A549 treated with AZD2906 at 1 μM for 4 hours (cell line): ENCODE data around the gene LRCH2. TPM values are rescaled to one million over a fixed set of nuclear protein-coding genes. Genes with fewer than 3 reads are reported as not detected.

Experiments
- total RNA-seq: library from RNA; stranded (reverse); fragments of 200-300 nt; extraction: Qiagen RNA extraction; gene quantifications from 5 replicates; pipeline ENCODE4 v1.2.3, GENCODE V29; 2022

Gene LRCH2, protein sequence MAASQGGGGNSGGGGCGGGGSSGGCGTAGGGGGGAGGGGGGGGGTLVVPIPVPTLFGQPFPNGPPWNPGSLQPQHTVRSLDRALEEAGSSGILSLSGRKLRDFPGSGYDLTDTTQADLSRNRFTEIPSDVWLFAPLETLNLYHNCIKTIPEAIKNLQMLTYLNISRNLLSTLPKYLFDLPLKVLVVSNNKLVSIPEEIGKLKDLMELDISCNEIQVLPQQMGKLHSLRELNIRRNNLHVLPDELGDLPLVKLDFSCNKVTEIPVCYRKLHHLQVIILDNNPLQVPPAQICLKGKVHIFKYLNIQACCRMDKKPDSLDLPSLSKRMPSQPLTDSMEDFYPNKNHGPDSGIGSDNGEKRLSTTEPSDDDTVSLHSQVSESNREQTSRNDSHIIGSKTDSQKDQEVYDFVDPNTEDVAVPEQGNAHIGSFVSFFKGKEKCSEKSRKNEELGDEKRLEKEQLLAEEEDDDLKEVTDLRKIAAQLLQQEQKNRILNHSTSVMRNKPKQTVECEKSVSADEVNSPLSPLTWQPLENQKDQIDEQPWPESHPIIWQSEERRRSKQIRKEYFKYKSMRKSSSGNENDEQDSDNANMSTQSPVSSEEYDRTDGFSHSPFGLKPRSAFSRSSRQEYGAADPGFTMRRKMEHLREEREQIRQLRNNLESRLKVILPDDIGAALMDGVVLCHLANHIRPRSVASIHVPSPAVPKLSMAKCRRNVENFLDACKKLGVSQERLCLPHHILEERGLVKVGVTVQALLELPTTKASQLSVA
- 0.01 to 0.03 TPM (median 0.02 TPM) in 3 of 5 replicates, not detected in the others for total RNA-seq

DNA sequence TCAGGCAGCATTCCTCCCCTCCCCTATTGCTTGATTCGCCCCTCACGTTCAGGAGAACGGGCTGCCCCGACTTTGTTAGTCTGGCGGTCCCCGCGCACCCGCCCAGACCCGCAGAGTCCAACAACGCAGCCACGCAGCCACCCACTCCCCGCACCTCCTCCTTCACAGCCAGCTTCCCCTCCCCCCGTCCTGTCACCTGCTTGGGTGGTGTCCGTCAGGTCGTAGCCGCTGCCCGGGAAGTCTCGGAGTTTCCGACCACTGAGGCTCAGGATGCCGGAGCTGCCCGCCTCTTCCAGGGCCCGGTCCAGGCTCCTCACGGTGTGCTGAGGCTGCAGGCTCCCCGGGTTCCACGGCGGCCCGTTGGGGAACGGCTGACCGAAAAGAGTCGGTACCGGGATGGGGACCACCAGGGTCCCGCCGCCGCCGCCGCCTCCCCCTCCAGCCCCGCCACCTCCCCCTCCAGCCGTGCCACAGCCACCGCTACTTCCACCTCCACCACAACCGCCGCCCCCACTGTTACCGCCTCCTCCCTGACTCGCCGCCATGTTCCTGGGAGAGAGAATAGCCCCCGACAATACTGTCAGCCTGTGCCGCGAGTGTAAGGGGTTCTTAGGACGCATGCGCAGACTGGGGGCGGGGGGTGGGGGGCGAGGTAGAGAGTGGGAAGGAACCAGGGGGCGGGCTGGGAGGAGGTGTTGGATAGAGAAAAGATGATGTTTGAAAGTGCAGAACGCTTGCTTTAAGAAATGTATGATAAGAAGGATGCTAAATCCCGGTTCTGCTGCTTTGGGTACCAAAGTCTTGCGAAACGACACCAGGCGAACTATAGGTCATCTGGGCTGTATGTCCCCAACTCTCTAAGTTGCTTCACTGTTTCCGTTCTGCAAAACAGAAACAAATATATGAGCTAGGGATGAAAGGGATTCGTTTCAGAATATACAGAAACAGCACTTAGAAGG lies at the start of gene LRCH2:
Gene LRCH2, minus strand, starts transcription at position 600 of the 959 bp plus-strand sequence. Its CDS starts 55 bp downstream, at position 545.

DNA sequence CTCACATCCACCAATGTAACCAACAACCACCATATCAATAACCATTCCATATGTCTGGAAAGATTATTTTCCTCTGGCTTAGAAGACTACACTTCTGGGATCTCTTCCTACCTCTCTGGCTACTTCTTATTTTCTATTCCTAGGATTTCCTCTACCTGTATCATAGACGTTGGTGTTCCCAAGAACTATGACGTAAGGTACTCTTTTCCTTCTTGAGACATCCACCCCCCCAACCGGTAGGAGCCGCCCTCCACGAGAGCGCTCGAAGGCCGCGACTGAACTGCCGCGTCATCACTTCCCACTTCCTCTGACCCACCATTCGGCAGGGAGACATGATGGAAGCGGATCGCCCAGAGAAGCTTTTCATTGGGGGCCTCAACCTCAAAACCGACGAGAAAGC lies 44.8 kb downstream of the LRCH2 start, which contains the start of gene RBMXL3:
Gene RBMXL3, plus strand, starts transcription at position 301 of the 400 bp plus-strand sequence. Its CDS starts 32 bp downstream, at position 333.

Other genes with a start within 250 kb of the LRCH2 start
- 0.08 to 0.10 TPM (median 0.09 TPM) in 3 of 5 replicates, not detected in the others for gene IL13RA2, start 216.5 kb downstream of the LRCH2 start, total RNA-seq
- not detected in 5 replicates for gene RBMXL3, start 44.7 kb downstream of the LRCH2 start, total RNA-seq
- gene LUZP4, start 55.6 kb upstream of the LRCH2 start, total RNA-seq: not detected in 5 replicates